HG02759 (cell line): ENCODE data around the gene CDH4.

Experiments used
- ATAC-seq: cut with Tn5 transposase; IDR thresholded peaks from one replicate; pipeline ENCODE4 v1.9.1; 2021; ENCODE audit warnings: mild to moderate bottlenecking, moderate library complexity; ENCODE audit not compliant: unreplicated experiment

Gene CDH4

GRCh38 chr20:61508301-61509096 is 256.4 kb downstream of the CDH4 start:
- ATAC-seq: no peak

GRCh38 chr20:61510778-61511330 is 258.8 kb downstream of the CDH4 start:
- no peak for ATAC-seq

- ATAC-seq: no peak
Observed at GRCh38 chr20:61512475-61512874, 260.4 kb downstream of the CDH4 start.

GRCh38 chr20:61513124-61514017 is 261.3 kb downstream of the CDH4 start:
- no peak for ATAC-seq

- ATAC-seq: no peak
Observed at GRCh38 chr20:61514018-61514365, 261.9 kb downstream of the CDH4 start.

- no peak for ATAC-seq
Observed at GRCh38 chr20:61514396-61514795, 262.3 kb downstream of the CDH4 start.

- ATAC-seq: no peak
Observed at GRCh38 chr20:61514805-61515505, 262.9 kb downstream of the CDH4 start.

- no peak for ATAC-seq
Observed at GRCh38 chr20:61515922-61516321, 263.9 kb downstream of the CDH4 start.

GRCh38 chr20:61516346-61517208 is 264.5 kb downstream of the CDH4 start:
- no peak for ATAC-seq

- ATAC-seq: no peak
Observed at GRCh38 chr20:61517419-61517818, 265.4 kb downstream of the CDH4 start.

- no peak for ATAC-seq
Observed at GRCh38 chr20:61518424-61518951, 266.4 kb downstream of the CDH4 start.

GRCh38 chr20:61519488-61519887 is 267.4 kb downstream of the CDH4 start:
- ATAC-seq: no peak

GRCh38 chr20:61520076-61520892 is 268.2 kb downstream of the CDH4 start:
- ATAC-seq: no peak

- no peak for ATAC-seq
Observed at GRCh38 chr20:61520893-61521460, 268.9 kb downstream of the CDH4 start.

- no peak for ATAC-seq
Observed at GRCh38 chr20:61521687-61522420, 269.8 kb downstream of the CDH4 start.

GRCh38 chr20:61522498-61523090 is 270.5 kb downstream of the CDH4 start:
- no peak for ATAC-seq

GRCh38 chr20:61523145-61523544 is 271.1 kb downstream of the CDH4 start:
- no peak for ATAC-seq
